NCI-H2081 treated with DMSO at 0.1 percent for 48 hours (cell line): ENCODE data around the gene ACOT13.
"Not testable (repeated sequence)": the region's sequence is repeated elsewhere in the genome, so short reads cannot be mapped to it uniquely, and the experiment has no call there.

Experiments
- DNase-seq: peaks from one replicate; lab custom pipeline; 2025; lab: John Stamatoyannopoulos, UW

The ACOT13 gene

DNA sequence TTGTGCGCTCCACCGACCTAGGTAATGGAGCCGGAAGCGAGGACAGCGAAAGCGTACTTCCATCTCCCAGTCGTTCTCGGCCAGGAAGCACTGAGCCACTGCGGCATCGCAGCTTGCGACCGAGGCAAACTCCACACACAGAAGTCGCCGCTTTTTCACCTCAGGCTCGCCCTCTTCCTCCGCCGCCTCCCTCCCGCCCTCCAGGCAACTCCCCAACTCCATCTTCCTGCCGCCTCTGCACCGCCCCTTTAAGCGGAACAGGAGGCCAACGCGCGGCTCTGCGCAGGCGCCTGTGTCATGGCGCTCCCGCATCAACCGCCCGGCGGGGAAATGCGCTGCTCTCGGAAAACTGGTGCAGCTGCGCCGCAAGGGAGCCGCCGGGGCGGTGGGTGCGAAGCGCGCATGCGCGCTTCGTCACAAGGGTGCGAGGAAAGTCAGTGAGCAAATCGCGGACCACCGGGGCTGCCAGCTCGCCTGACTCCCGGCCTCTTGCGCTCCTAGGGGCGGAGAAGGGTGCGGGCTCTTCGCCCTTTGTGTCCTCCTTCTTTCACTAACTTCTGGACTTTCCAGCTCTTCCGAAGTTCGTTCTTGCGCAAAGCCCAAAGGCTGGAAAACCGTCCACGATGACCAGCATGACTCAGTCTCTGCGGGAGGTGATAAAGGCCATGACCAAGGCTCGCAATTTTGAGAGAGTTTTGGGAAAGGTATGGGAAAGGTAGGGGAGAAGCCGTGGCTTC is at the start of gene ACOT13, which contains the start of gene TDP2:
ACOT13 (plus strand) TSS at position 437 of the 737 bp plus-strand sequence; CDS start at position 624, 187 bp downstream.
TDP2 (minus strand) TSS at position 259 of the 737 bp plus-strand sequence; CDS start at position 222, 37 bp downstream.
- DNase-seq = peak; percentile 85

DNA sequence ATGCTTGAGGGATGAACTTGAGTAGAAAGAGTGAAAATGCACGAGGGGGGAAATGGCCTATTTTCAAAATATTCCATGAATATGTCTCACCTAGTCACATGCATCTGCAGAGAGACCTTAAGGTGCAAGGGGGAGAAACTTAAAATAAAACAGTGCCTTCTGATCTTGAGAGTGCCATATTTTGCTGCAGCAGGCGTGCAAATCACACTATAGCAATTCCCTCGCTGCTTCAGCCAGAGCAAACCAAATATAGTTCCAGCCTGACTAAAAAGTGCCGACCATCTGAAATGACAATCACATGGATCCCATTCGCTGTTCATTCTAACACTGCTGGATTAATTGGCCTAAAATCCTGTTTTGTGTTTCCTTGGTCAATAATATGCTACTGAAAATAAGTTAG is 47.2 kb upstream of the ACOT13 start:
- no peak for DNase-seq

GRCh38 chr6:24620637-24621036 is 46.2 kb upstream of the ACOT13 start:
- DNase-seq = no peak

GRCh38 chr6:24621626-24622289 is 45.1 kb upstream of the ACOT13 start:
- no peak for DNase-seq

DNA sequence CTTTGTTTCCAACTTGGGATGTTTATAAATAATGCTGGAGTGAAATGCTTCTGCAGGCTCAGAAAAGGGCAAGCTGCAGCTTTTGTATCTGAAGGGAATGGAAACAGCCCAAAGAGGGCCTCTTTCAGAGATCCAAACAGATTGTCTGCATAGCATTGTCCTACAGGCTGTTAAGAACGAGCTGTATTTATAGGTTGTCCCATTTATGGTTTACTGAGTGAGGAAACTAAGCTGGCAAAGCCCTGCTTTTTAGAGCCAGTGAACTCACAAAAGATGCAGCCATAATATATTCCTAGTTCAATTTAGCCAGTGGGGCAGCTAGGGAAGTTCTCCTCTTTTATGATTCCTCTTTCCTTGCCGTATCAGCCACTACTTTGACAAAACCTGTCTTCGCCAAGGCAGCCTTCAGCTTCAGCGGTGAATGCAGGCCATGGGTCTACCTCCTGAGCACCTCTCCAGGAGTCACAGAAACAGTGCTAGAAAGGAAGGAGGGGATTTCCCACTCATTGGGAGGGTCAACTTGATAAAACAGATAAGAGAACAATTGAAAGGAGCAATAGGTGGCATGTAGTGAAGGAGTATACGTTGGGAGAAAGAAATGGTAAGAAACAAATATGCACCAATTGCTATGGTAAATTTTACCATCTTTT is 35.9 kb upstream of the ACOT13 start:
- DNase-seq = no peak

- no peak for DNase-seq
Measured at GRCh38 chr6:24631671-24632070, 35.2 kb upstream of the ACOT13 start.

- no peak for DNase-seq
Measured at GRCh38 chr6:24632573-24632972, 34.3 kb upstream of the ACOT13 start.

DNA sequence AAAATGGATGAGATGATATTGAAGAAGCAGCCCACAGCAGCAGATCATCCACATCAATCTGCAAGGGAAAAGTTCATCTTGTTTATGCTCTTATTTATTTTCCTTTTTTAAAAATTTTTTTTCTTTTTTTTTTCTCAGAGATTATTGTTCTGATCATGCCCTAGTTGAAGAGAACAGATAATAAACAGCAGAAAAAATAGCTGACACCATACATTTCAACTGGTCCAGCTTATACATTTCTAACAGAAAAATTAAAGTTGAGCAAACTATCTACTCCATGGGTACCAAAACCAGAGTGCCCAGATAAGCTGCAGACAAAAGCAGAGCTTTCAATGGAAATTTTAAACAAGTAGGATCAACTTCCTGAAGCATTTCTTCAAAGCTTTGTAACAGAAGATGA is 30.2 kb upstream of the ACOT13 start:
- no peak for DNase-seq

- DNase-seq = no peak
Measured at GRCh38 chr6:24640166-24640565, 26.7 kb upstream of the ACOT13 start.

- DNase-seq = not testable (repeated sequence)
Measured at GRCh38 chr6:24640631-24641030, 26.2 kb upstream of the ACOT13 start.

DNA sequence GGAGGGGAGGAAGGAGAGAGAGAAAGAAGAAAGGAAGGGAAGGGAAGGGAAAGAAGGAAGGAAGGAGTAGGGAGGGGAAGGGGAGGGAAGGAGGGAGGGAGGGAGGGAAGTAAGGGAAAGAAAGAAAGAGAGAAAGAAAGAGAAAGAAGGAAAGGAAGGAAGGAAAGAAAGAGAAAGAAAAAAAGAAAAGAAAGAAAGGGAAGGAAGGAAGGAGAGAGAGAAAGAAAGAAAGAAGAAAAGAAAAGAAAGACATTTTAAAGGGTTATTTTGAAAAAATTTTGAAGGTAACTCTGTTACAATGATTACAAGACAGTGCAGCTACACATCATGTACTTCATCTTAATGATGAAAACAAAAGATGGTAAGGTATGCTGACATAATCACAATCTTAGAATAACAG is 24.8 kb upstream of the ACOT13 start:
- no peak for DNase-seq

- DNase-seq = no peak
Measured at GRCh38 chr6:24643920-24644319, 23.0 kb upstream of the ACOT13 start.

- no peak for DNase-seq
Measured at GRCh38 chr6:24644377-24644776, 22.5 kb upstream of the ACOT13 start.

- no peak for DNase-seq
Measured at GRCh38 chr6:24646771-24647170, 20.1 kb upstream of the ACOT13 start.

DNA sequence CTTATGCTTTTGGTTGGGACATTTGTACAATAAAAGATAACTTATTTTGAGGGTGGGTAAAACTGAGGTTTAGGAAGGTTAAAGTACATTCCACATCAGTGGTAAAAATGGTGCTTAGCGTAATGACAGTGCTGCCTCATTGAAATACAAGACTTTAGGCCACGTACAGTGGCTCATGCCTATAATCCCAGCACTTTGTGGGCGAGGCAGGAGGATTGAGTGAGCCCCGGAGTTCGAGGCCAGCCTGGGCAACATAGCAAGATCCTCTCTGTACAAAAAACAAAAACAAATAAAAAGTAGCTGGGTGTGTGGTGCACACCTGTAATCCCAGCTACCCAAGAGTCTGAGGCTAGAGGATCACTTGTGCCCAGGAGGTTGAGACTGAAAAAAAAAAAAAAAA is 18.6 kb upstream of the ACOT13 start:
- DNase-seq = no peak

DNA sequence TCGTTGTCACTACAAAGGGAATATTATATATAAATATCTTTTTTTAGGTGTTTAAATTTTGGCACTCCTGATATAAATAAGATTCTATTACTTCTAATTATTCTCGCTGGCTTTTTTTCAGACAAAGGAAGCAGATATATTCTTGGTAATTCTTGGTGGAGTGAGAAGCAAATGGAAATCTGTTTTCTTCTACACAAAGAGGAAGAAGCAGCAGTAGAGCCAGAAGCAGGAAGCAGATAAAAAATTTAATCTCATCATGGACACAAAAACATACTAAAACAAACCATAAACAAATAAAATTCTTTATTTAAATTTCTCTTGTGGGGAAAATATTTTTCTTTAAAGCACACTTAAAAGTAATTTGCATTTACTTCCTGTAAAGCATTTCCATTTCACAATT is 17.2 kb upstream of the ACOT13 start:
- DNase-seq = no peak

GRCh38 chr6:24650365-24650764 is 16.5 kb upstream of the ACOT13 start:
- no peak for DNase-seq

GRCh38 chr6:24655215-24655614 is 11.7 kb upstream of the ACOT13 start:
- DNase-seq = no peak

GRCh38 chr6:24658573-24659560 is 8.0 kb upstream of the ACOT13 start:
- DNase-seq = no peak

DNA sequence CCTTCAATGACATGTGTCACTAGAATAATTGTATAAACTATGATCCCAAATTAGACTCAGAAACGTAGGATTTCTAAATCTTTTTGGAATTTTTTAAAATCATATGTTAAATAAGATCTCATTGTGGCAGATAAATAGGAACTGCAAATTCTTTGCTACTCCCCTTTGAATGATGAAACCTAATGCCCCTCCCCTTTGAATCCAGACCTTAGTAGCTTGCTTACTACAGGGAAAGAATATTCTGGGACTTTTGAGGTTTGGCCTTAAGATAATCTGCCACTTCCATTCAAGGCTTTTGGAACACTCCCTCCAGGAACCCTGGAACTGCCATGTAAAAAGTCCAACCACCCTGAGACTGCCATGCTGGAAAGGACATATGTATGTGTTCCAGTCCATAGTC is 7.3 kb upstream of the ACOT13 start:
- no peak for DNase-seq

GRCh38 chr6:24660105-24660504 is 6.8 kb upstream of the ACOT13 start:
- DNase-seq = no peak

- not testable (repeated sequence) for DNase-seq
Measured at GRCh38 chr6:24661759-24662158, 5.1 kb upstream of the ACOT13 start.
